SU-DHL-6 (cell line): ENCODE results near the gene PTPRN2.

Experiments used
- CTCF ChIP-seq: fragments of 200-600 bp; sonication (generic); IDR thresholded peaks from one replicate; pipeline ENCODE4 v1.5.1; 2017; ENCODE audit warnings: antibody characterized with exemption, mild to moderate bottlenecking, low read length, moderate library complexity; ENCODE audit not compliant: insufficient read depth, poor library complexity, severe bottlenecking
- EZH2phosphoT487 ChIP-seq: fragments of 200-600 bp; sonication (generic), shearing (Covaris generic); conservative IDR thresholded peaks from 2 replicates; pipeline ENCODE4 v1.6.1; 2018; ENCODE audit warnings: mild to moderate bottlenecking, antibody characterized with exemption, low read length, moderate library complexity, mixed read lengths

GRCh38 chr7:157595086-157595855, 992.4 kb downstream of the PTPRN2 start:
- TF ChIP-seq CTCF: no peak
- TF ChIP-seq EZH2phosphoT487: no peak
